Dermis blood vessel endothelial cell (primary cell): ENCODE measurements around the gene GM2A. TPM values are rescaled to one million over a fixed set of nuclear protein-coding genes. Genes with fewer than 3 reads are reported as not detected.
"Not testable (repeated sequence)": the region's sequence is repeated elsewhere in the genome, so short reads cannot be mapped to it uniquely, and the experiment has no call there.

Experiments
- DNase-seq: peaks from one replicate; pipeline ENCODE4 v3.0.0; 2010
- total RNA-seq: library from RNA; depleted of rRNA; stranded (reverse); fragments of >200 nt; gene quantifications from 2 replicates; pipeline ENCODE4 v1.2.3, GENCODE V29; 2014

The GM2A gene
- total RNA-seq, 1 donor from 2014 or later = 15.5 TPM

GRCh38 chr5:151228986-151229385 is 24.0 kb upstream of the GM2A start:
- no peak for DNase-seq

GRCh38 chr5:151230048-151230680 is 22.8 kb upstream of the GM2A start:
- DNase-seq = peak; percentile 18

- no peak for DNase-seq
These were observed 21.6 kb upstream of the GM2A start for GRCh38 chr5:151231359-151231758.

GRCh38 chr5:151233616-151234085 is 19.3 kb upstream of the GM2A start:
- no peak for DNase-seq

- peak; percentile 41 for DNase-seq
These were observed 18.3 kb upstream of the GM2A start for GRCh38 chr5:151234476-151235238.

GRCh38 chr5:151235239-151235571 is 17.8 kb upstream of the GM2A start:
- not testable (repeated sequence) for DNase-seq

DNA sequence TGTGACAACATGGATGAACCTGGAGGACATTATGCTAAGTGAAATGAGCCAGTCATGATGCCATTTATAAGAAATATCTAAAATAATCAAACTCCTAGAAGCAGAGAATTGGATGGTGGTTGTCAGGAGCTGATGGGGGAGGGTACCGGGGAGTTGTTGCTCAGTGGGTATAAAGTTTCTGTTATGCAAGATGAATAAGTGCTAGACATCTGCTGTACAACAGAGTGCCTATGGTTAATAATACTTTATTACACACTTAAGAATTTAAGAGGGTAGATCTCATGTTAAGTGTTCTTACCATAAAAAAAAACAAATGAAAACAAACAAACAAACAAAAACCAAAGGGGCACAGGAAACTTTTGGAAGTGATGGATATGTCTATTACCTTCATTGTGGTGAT is 16.1 kb upstream of the GM2A start:
- DNase-seq = no peak

DNA sequence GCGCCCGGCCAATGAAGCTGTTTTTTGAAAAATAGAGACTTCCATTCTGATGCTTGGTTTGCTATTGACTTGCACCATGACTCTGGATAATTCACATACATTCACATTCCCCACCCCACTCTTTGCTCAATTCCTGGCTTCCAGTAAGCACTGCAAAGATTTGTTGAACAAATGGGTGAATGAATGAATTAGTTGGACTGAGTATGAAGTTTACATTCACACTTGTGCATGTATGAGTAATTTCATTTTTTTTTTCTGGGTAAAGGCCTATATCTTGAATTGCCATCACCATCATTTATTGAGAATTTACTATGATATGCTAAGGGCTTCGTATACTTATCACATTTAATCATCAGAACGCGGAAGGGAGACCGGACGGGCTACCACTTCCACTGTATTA is 15.3 kb upstream of the GM2A start:
- DNase-seq = no peak

- DNase-seq = no peak
These were observed 14.7 kb upstream of the GM2A start for GRCh38 chr5:151238303-151238741.

DNA sequence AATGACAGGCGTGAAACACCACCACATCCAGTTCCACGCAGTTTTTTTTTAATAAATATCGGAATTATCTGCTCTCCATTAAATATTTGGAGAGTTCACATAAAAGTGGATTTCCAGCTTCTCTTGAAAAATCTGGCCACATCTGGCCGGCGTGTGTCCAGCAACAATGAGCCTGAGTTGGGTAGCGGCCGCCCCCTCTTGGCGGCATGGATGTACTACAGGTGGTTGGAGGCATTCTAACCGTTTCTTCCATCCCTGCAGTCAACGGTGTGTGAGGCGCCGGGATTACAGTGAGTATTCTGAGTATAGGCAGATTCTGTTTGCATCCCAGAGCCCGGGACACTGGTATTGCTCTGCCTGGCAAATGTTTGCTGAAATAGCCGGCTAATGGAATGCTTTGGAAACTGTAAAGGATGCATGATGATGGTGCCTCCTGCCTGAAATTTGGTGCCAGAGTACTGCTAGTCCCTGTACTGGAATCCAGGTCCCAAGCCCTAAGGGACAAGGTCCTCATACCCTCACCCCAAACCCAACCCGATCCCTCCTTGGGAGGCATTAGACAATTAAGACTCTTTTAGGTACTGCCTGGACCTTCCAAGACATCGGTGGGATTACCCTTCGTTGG is 13.6 kb upstream of the GM2A start:
- peak; percentile 70 for DNase-seq

- DNase-seq = not testable (repeated sequence)
These were observed 12.6 kb upstream of the GM2A start for GRCh38 chr5:151240268-151240835.

- no peak for DNase-seq
These were observed 11.9 kb upstream of the GM2A start for GRCh38 chr5:151240924-151241635.

GRCh38 chr5:151243127-151243526 is 9.9 kb upstream of the GM2A start:
- DNase-seq = no peak

DNA sequence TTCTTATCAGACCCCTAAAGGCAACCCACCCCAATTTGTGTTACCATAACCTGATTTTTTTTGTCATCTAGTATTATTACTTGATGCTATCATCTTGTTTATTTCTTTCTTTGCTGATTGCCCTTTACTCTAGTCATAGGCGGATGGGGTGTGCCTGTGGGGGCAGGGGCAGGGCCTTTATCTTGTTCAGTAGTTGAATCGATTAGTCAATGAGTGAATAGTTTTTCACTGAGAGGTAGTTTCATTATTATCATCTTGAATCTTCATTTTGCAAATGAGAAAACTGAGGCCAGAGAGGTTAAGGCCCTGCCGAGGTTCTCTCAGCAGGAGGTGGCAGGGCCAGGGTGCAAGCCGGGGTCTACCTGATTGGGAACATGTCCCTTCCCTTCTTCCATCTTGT is 9.4 kb upstream of the GM2A start:
- DNase-seq = no peak

DNA sequence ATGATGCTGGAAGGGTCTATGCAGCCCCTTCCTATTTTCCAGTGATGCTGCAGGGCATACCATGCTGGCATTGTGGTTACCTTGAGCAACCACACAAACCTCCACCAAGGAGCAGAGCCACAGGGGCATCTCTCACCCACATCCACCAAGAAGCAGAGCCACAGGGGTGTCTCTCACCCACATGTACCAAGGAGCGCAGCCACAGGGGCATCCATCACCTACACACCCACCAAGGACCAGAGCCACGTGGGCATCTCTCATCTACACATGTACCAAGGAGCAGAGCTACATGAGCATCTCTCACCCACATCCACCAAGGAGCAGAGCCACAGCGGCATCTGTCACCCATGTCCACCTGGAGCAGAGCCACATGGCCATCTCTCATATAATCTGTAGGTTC is 8.8 kb upstream of the GM2A start:
- DNase-seq = no peak

DNA sequence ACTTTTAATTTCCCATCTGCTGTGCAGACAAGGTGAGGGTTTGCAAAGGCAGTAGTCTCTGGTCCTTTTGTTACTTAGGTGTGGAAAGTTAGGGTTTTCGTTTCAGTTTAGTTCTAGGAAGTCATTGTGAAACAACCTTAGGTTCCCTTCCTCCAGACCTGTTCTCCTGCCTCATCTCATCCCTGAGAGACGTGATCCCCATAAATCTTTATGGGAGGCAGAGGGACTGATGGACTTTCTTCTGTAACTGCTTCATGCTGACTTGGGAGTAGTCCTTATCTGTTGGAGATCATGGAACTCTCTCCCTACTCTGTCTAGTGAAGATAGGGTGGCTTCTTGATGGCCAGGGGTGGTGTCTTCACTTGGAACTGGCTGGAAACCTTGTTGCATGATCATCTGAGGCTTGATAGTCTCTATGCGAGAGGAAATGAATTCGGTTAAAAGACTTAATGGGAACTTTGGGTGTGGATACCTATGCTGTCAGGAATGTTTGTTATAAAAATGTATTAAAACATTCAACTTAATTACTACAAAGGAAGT is 7.2 kb upstream of the GM2A start:
- no peak for DNase-seq

- no peak for DNase-seq
These were observed 4.3 kb upstream of the GM2A start for GRCh38 chr5:151248651-151249050.

- DNase-seq = no peak
These were observed 3.7 kb upstream of the GM2A start for GRCh38 chr5:151249281-151249680.

DNA sequence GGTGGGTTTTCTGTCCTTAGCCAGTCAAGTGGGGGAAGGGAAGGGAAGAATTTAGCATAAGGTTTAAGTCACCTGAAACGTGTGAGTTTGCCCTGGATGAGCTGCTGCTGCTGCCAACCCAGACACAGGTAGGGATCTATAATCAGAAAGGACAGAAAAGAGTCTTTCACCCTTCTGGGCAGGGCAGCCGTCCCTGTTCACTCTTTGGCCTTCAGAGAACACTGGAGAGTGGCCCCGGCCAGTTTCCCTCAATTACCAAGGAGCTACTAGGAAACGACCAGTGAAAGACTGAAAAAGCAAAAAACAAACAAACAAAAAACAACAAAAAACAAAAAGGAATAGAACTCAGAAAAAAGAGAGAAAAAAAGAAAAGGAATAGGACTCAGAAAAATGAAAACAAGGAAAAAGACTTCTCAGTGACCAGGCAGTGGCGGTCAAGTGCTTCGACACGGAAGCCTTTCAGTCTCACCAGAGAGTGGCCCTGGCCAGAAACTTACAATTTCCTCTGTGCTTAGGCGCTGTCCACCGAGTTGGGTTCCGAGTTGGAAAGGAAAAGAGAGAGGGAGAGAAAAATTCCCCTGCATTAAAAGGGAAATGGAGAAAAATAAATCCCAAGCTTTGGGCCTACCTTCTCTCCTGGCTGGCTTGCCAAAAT is 2.5 kb upstream of the GM2A start:
- no peak for DNase-seq

DNA sequence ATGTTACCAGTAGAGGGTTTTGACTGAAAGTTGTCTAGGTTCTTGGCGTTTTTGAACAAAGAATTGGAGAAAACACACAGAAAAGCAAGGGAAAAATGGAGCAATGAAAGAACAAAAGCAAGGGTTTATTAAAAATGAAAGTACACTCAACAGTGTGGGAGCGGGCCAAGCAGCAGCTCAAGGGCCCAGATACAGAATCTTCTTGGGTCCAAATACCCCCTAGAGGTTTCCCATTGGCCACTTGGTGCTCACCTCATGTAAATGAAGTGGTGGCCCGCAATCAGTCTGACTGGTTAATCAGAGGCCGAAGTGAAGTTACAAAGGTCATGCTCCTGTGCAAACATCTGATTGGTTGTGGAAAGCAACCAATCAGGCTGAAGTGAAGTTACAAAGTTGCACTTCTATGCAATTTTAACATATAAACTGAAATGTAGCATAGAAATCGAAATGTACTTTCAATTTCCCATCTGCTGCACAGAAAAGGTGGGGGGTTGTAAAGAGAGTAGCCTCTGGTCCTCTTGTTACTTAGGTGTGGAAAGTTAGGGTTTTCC is 1.9 kb upstream of the GM2A start:
- no peak for DNase-seq

DNA sequence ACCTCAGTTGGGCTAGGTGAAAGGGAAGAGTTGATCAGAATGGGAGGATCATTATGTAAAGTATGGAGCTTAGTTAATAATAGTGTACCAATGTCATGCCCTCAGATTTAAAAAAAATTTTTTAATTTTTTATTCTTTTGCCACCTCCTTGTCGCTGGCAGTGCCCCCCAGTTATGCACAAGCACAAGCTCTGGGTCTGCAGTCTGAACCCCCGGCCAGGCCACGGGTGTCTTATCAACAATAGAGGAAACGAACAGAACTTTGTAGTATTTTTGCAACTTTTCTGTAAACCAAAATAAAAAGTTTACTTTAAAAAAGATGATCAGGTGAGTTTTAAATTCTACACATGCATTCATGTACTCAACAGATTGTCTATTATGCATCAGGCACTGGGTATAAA is 1.4 kb upstream of the GM2A start:
- DNase-seq = no peak

- peak; percentile 10 for DNase-seq
These were observed 593 bp downstream of the GM2A start for GRCh38 chr5:151253605-151253950.
